Astrocyte (in vitro differentiated cells and primary cell): ENCODE data around the gene ACACA. TPM values are rescaled to one million over a fixed set of nuclear protein-coding genes. Genes with fewer than 3 reads are reported as not detected.

Experiments
- DNase-seq: peaks from one replicate; pipeline ENCODE4 v3.0.0-alpha.2; 2010; ENCODE audit warnings: low read depth
- FAIRE-seq: peaks from 2 replicates; lab custom pipeline; 2011; peaks lifted over from hg19 to GRCh38; lab: Jason Lieb, UNC
- H2AFZ ChIP-seq: 2 replicates; pipeline ENCODE4 v1.6.0; 2012; ENCODE audit warnings: low read depth, low read length, inconsistent platforms
- H3K27ac ChIP-seq: 2 replicates; pipeline ENCODE4 v1.5.1; 2011; ENCODE audit warnings: low read depth, low read length, inconsistent platforms
- H3K27me3 ChIP-seq: 2 replicates; pipeline ENCODE4 v1.6.0; 2011; ENCODE audit warnings: low read length, inconsistent platforms; ENCODE audit not compliant: insufficient read depth
- H3K36me3 ChIP-seq: 2 replicates; pipeline ENCODE4 v1.5.1; 2011; ENCODE audit warnings: low read length, inconsistent platforms; ENCODE audit not compliant: insufficient read depth
- H3K4me1 ChIP-seq: 2 replicates; pipeline ENCODE4 v1.5.1; 2011; ENCODE audit warnings: low read length, inconsistent platforms; ENCODE audit not compliant: insufficient read depth
- H3K4me2 ChIP-seq: 2 replicates; pipeline ENCODE4 v1.6.0; 2012; ENCODE audit warnings: low read length, inconsistent platforms
- H3K4me3 ChIP-seq: 2 replicates; pipeline ENCODE4 v1.5.1; 2011; ENCODE audit warnings: low read depth, mild to moderate bottlenecking, low read length, inconsistent platforms; ENCODE audit not compliant: insufficient read depth
- H3K79me2 ChIP-seq: 2 replicates; pipeline ENCODE4 v1.6.0; 2012; ENCODE audit warnings: mild to moderate bottlenecking, low read length, inconsistent platforms; ENCODE audit not compliant: insufficient read depth
- H3K9ac ChIP-seq: 2 replicates; pipeline ENCODE4 v1.6.0; 2012; ENCODE audit warnings: mild to moderate bottlenecking, low read length, inconsistent platforms
- H3K9me3 ChIP-seq: 2 replicates; pipeline ENCODE4 v1.5.1; 2012; ENCODE audit warnings: low read depth, mild to moderate bottlenecking, low read length, inconsistent platforms; ENCODE audit not compliant: insufficient read depth
- H4K20me1 ChIP-seq: 2 replicates; pipeline ENCODE4 v1.6.0; 2012; ENCODE audit warnings: low read length, inconsistent platforms; ENCODE audit not compliant: insufficient read depth
- H3K27ac Mint-ChIP-seq: one replicate; pipeline ENCODE4 v1.8.0; 2021; ENCODE audit warnings: mild to moderate bottlenecking, mixed read lengths; ENCODE audit not compliant: unreplicated experiment
- H3K27me3 Mint-ChIP-seq: one replicate; pipeline ENCODE4 v1.8.0; 2021; ENCODE audit warnings: low read depth, mixed read lengths; ENCODE audit not compliant: unreplicated experiment
- H3K36me3 Mint-ChIP-seq: one replicate; pipeline ENCODE4 v1.8.0; 2021; ENCODE audit warnings: low read depth, mixed read lengths; ENCODE audit not compliant: unreplicated experiment
- H3K4me1 Mint-ChIP-seq: one replicate; pipeline ENCODE4 v1.8.0; 2021; ENCODE audit warnings: low read depth, mixed read lengths; ENCODE audit not compliant: unreplicated experiment
- H3K4me3 Mint-ChIP-seq: one replicate; pipeline ENCODE4 v1.8.0; 2021; ENCODE audit warnings: mild to moderate bottlenecking, moderate library complexity, mixed read lengths; ENCODE audit not compliant: unreplicated experiment
- H3K9me3 Mint-ChIP-seq: one replicate; pipeline ENCODE4 v1.8.0; 2021; ENCODE audit warnings: mild to moderate bottlenecking, mixed read lengths; ENCODE audit not compliant: unreplicated experiment
- EZH2 ChIP-seq: IDR thresholded peaks from 2 replicates; pipeline ENCODE4 v1.6.1; 2012; ENCODE audit warnings: mild to moderate bottlenecking, low read length, inconsistent platforms; ENCODE audit not compliant: insufficient read depth
- total RNA-seq: library from RNA; stranded (reverse); gene quantifications from 2 replicates; pipeline ENCODE4 v1.2.1, GENCODE V29; 2021
- TF ChIP-seq, protein P1 (sequence below): IDR thresholded peaks from 2 replicates; pipeline ENCODE4 v1.5.1; 2011; ENCODE audit warnings: low read depth, mild to moderate bottlenecking, inconsistent platforms, low read length, moderate library complexity; ENCODE audit not compliant: insufficient read depth

ACACA gene
- total RNA-seq, 1 donor from 2014 or later: 88.3 TPM

- H3K4me1 ChIP-seq: no peaks in the 10 kb centered on the region
- Mint-ChIP-seq H3K27ac (no peak overlapping the region), H3K36me3 (peaks cover 11% of the 10 kb centered on the region), H3K4me3 (peak overlapping the region; percentile 1), H3K4me1 (peaks cover 10% of the 10 kb centered on the region), H3K27me3 (no peaks in the 10 kb centered on the region), H3K9me3 (no peaks in the 10 kb centered on the region)
- no peaks in the 10 kb centered on the region for H3K79me2 ChIP-seq
- H3K9ac ChIP-seq: no peak overlapping the region
- no peak overlapping the region for H3K27ac ChIP-seq
- TF ChIP-seq, protein P1, sequence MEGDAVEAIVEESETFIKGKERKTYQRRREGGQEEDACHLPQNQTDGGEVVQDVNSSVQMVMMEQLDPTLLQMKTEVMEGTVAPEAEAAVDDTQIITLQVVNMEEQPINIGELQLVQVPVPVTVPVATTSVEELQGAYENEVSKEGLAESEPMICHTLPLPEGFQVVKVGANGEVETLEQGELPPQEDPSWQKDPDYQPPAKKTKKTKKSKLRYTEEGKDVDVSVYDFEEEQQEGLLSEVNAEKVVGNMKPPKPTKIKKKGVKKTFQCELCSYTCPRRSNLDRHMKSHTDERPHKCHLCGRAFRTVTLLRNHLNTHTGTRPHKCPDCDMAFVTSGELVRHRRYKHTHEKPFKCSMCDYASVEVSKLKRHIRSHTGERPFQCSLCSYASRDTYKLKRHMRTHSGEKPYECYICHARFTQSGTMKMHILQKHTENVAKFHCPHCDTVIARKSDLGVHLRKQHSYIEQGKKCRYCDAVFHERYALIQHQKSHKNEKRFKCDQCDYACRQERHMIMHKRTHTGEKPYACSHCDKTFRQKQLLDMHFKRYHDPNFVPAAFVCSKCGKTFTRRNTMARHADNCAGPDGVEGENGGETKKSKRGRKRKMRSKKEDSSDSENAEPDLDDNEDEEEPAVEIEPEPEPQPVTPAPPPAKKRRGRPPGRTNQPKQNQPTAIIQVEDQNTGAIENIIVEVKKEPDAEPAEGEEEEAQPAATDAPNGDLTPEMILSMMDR: no peak
- no peak for TF ChIP-seq EZH2
- no peak overlapping the region for H3K4me3 ChIP-seq
- H4K20me1 ChIP-seq: peaks cover 5% of the 10 kb centered on the region
- FAIRE-seq (no peak), DNase-seq (no peak)
- no peak overlapping the region for H3K4me2 ChIP-seq
- H3K36me3 ChIP-seq: peaks cover 20% of the 10 kb centered on the region
- H2AFZ ChIP-seq: no peak overlapping the region
- no peaks in the 10 kb centered on the region for H3K9me3 ChIP-seq
- no peaks in the 10 kb centered on the region for H3K27me3 ChIP-seq
These were observed 315.7 kb downstream of the ACACA start for GRCh38 chr17:37090941-37091340.

GRCh38 chr17:37089956-37090355 is 316.7 kb downstream of the ACACA start:
- DNase-seq (no peak), FAIRE-seq (no peak)
- Mint-ChIP-seq H3K36me3 (peaks cover 16% of the 10 kb centered on the region), H3K4me3 (no peak overlapping the region), H3K9me3 (no peaks in the 10 kb centered on the region), H3K27ac (peak overlapping the region; percentile 49), H3K27me3 (no peaks in the 10 kb centered on the region), H3K4me1 (peaks cover 10% of the 10 kb centered on the region)
- peaks cover 25% of the 10 kb centered on the region for H3K36me3 ChIP-seq
- TF ChIP-seq EZH2: no peak
- no peak overlapping the region for H3K4me2 ChIP-seq
- H3K27me3 ChIP-seq: no peaks in the 10 kb centered on the region
- H3K9ac ChIP-seq: no peak overlapping the region
- no peak overlapping the region for H3K27ac ChIP-seq
- H3K4me3 ChIP-seq: no peak overlapping the region
- H4K20me1 ChIP-seq: peaks cover 4% of the 10 kb centered on the region
- H3K4me1 ChIP-seq: no peaks in the 10 kb centered on the region
- no peaks in the 10 kb centered on the region for H3K79me2 ChIP-seq
- H3K9me3 ChIP-seq: no peaks in the 10 kb centered on the region
- no peak overlapping the region for H2AFZ ChIP-seq

DNA sequence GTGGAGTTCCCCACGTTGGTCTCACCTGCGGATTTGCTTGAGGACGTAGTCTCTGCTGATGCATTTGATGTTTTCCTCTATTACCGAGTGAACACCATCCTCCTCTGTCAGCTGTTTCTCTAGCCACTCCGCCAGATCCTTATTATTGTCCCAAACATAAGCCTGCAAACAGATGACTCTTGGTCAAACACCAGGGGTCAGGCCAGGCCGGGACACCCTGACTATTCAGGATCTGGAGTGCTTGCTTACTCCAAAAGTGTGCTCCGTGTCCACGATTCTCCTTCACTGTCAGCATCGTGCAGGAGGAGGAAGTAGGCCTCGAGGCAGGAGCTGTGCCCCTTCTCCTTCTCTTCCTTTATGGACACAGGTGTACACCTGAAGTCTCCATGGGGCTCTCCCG is 317.7 kb downstream of the ACACA start:
- Histone ChIP-seq H3K36me3 (peaks cover 25% of the 10 kb centered on the region), H2AFZ (no peak overlapping the region), H3K9me3 (no peaks in the 10 kb centered on the region), H3K4me3 (no peak overlapping the region), H3K27me3 (no peaks in the 10 kb centered on the region), H3K9ac (no peak overlapping the region), H3K27ac (no peak overlapping the region), H3K4me1 (no peaks in the 10 kb centered on the region), H3K79me2 (no peaks in the 10 kb centered on the region), H3K4me2 (no peak overlapping the region), H4K20me1 (peaks cover 4% of the 10 kb centered on the region)
- H3K9me3 Mint-ChIP-seq: no peaks in the 10 kb centered on the region
- TF ChIP-seq, protein P1: no peak
- TF ChIP-seq EZH2: no peak
- no peak overlapping the region for H3K4me3 Mint-ChIP-seq
- FAIRE-seq: no peak
- no peak for DNase-seq
- no peak overlapping the region for H3K27ac Mint-ChIP-seq
- H3K27me3 Mint-ChIP-seq: no peaks in the 10 kb centered on the region
- H3K4me1 Mint-ChIP-seq: peaks cover 10% of the 10 kb centered on the region
- peaks cover 15% of the 10 kb centered on the region for H3K36me3 Mint-ChIP-seq
